Nephron (organoid): Measurements from ENCODE around the gene CERS4.
"Not testable (repeated sequence)": the region's sequence is repeated elsewhere in the genome, so short reads cannot be mapped to it uniquely, and the experiment has no call there.

Source experiments
- H3K27ac Mint-ChIP-seq, 3 experiments: 2 replicates each; pipeline ENCODE4 v1.8.0; 2020; ENCODE audit warnings: mixed read lengths in 3 of 3, mild to moderate bottlenecking in 2 of 3, moderate library complexity in 1 of 3
- H3K27me3 Mint-ChIP-seq: 2 replicates; pipeline ENCODE4 v1.8.0; 2021; ENCODE audit warnings: low read depth, mild to moderate bottlenecking, moderate library complexity, mixed read lengths
- H3K36me3 Mint-ChIP-seq: 2 replicates; pipeline ENCODE4 v1.8.0; 2020; ENCODE audit warnings: low read depth, mixed read lengths
- H3K4me1 Mint-ChIP-seq: 2 replicates; pipeline ENCODE4 v1.8.0; 2020; ENCODE audit warnings: mixed read lengths
- H3K4me3 Mint-ChIP-seq, 3 experiments: 2 replicates each; pipeline ENCODE4 v1.8.0; 2020; ENCODE audit warnings: mild to moderate bottlenecking in 3 of 3, mixed read lengths in 3 of 3, moderate library complexity in 2 of 3
- H3K9me3 Mint-ChIP-seq: 2 replicates; pipeline ENCODE4 v1.8.0; 2020; ENCODE audit warnings: mixed read lengths
- CTCF ChIP-seq, 3 experiments: fragments of 200-600 bp; sonication (generic); IDR thresholded peaks; one replicate each; pipeline ENCODE4 v1.5.0; 2021; ENCODE audit warnings: antibody characterized with exemption in 3 of 3; ENCODE audit not compliant: unreplicated experiment in 3 of 3

CERS4 gene

GRCh38 chr19:8213827-8214672, 4.9 kb downstream of the CERS4 start:
- Mint-ChIP-seq H3K36me3 (peaks cover 12% of the 10 kb centered on the region), H3K4me3 (no peak overlapping the region), H3K4me1 (peaks cover 13% of the 10 kb centered on the region), H3K9me3 (no peaks in the 10 kb centered on the region), H3K27me3 (no peaks in the 10 kb centered on the region), H3K27ac (no peak overlapping the region)
- no peak for TF ChIP-seq CTCF (IDR thresholded peaks at IDR 0.05; ENCODE audit: unreplicated experiment in 3 of 3)

- TF ChIP-seq CTCF (IDR thresholded peaks at IDR 0.05; ENCODE audit: unreplicated experiment in 3 of 3) = no peak
- no peaks in the 10 kb centered on the region for H3K9me3 Mint-ChIP-seq
- no peak overlapping the region for H3K4me3 Mint-ChIP-seq
- peaks cover 11% of the 10 kb centered on the region for H3K4me1 Mint-ChIP-seq
- H3K36me3 Mint-ChIP-seq = peaks cover 12% of the 10 kb centered on the region
- no peaks in the 10 kb centered on the region for H3K27me3 Mint-ChIP-seq
- H3K27ac Mint-ChIP-seq = no peak overlapping the region
Observed at GRCh38 chr19:8214802-8215201, 5.6 kb downstream of the CERS4 start.

- no peak for TF ChIP-seq CTCF (IDR thresholded peaks at IDR 0.05; ENCODE audit: unreplicated experiment in 3 of 3)
- H3K9me3 Mint-ChIP-seq = no peaks in the 10 kb centered on the region
- H3K4me3 Mint-ChIP-seq = no peak overlapping the region
- H3K27ac Mint-ChIP-seq = no peak overlapping the region
- no peaks in the 10 kb centered on the region for H3K27me3 Mint-ChIP-seq
- H3K4me1 Mint-ChIP-seq = peaks cover 4% of the 10 kb centered on the region
- H3K36me3 Mint-ChIP-seq = peaks cover 12% of the 10 kb centered on the region
Observed at GRCh38 chr19:8215783-8216182, 6.6 kb downstream of the CERS4 start.

- peak overlapping the region in 1 of 3 experiments; percentile 14 for H3K27ac Mint-ChIP-seq
- peaks cover 4% of the 10 kb centered on the region for H3K4me1 Mint-ChIP-seq
- H3K9me3 Mint-ChIP-seq = no peaks in the 10 kb centered on the region
- H3K4me3 Mint-ChIP-seq = no peak overlapping the region
- TF ChIP-seq CTCF (IDR thresholded peaks at IDR 0.05; ENCODE audit: unreplicated experiment in 3 of 3) = no peak
- H3K36me3 Mint-ChIP-seq = peaks cover 12% of the 10 kb centered on the region
- no peaks in the 10 kb centered on the region for H3K27me3 Mint-ChIP-seq
Observed at GRCh38 chr19:8216357-8216756, 7.2 kb downstream of the CERS4 start.

- H3K4me3 Mint-ChIP-seq, H3K27ac Mint-ChIP-seq, H3K27me3 Mint-ChIP-seq, H3K9me3 Mint-ChIP-seq, H3K4me1 Mint-ChIP-seq: not testable (repeated sequence)
- peaks cover 12% of the 10 kb centered on the region for H3K36me3 Mint-ChIP-seq
Observed at GRCh38 chr19:8218127-8218526, 9.0 kb downstream of the CERS4 start.

- H3K4me1 Mint-ChIP-seq = peaks cover 7% of the 10 kb centered on the region
- no peaks in the 10 kb centered on the region for H3K27me3 Mint-ChIP-seq
- no peak for TF ChIP-seq CTCF (IDR thresholded peaks at IDR 0.05; ENCODE audit: unreplicated experiment in 3 of 3)
- no peak overlapping the region for H3K4me3 Mint-ChIP-seq
- H3K36me3 Mint-ChIP-seq = peaks cover 16% of the 10 kb centered on the region
- no peaks in the 10 kb centered on the region for H3K9me3 Mint-ChIP-seq
- H3K27ac Mint-ChIP-seq = no peak overlapping the region
Observed at GRCh38 chr19:8220481-8220880, 11.3 kb downstream of the CERS4 start.
